Caco-2 (cell line): ENCODE data around the gene LCOR. TPM values are rescaled to one million over a fixed set of nuclear protein-coding genes. Genes with fewer than 3 reads are reported as not detected.
A peak's percentile ranks its signal among the peaks of the same experiment; 100 is the strongest.

ENCODE experiments used
- BruUV-seq: library from RNA; stranded (reverse); fragments of 400-500 nt; replicated peaks from 2 replicates; lab custom pipeline; 2021; lab: Mats Ljungman, UMichigan
- CTCF ChIA-PET: fragments of 300-600 bp; sonication (Branson Sonifier 250); formaldehyde crosslinking; loops from one replicate; lab custom pipeline; 2022; ENCODE audit warnings: antibody characterized with exemption; lab: Charles Lee
- POLR2A ChIA-PET: fragments of 300-600 bp; sonication (Branson Sonifier 250); formaldehyde crosslinking; loops from one replicate; lab custom pipeline; 2022; ENCODE audit warnings: antibody characterized with exemption; lab: Charles Lee
- DNase-seq, 2 experiments: peaks; one replicate each; pipeline versions ENCODE4 v3.0.0 to v3.0.0-alpha.2; 2020 to 2022
- H3K27me3 ChIP-seq: replicated peaks from 2 replicates; pipeline ENCODE4 v1.6.0; 2011; ENCODE audit warnings: low read length; ENCODE audit not compliant: control insufficient read depth, insufficient read depth
- H3K36me3 ChIP-seq: 2 replicates; pipeline ENCODE4 v1.5.1; 2011; ENCODE audit warnings: low read length; ENCODE audit not compliant: control insufficient read depth, insufficient read depth
- H3K4me1 ChIP-seq: fragments of 250-450 bp; sonication (Bioruptor Pico); 2 replicates; pipeline ENCODE4 v1.5.1; 2020; ENCODE audit warnings: mild to moderate bottlenecking
- H3K4me3 ChIP-seq: 2 replicates; pipeline ENCODE4 v1.5.1; 2011; ENCODE audit warnings: low read depth, mild to moderate bottlenecking, control low read depth, low read length
- H3K9me3 ChIP-seq: fragments of 250-450 bp; sonication (Bioruptor Pico); 2 replicates; pipeline ENCODE4 v1.5.1; 2020; ENCODE audit warnings: mild to moderate bottlenecking, moderate library complexity
- H3K27ac Mint-ChIP-seq: one replicate; pipeline ENCODE4 v1.8.0; 2022; ENCODE audit warnings: mixed read lengths; ENCODE audit not compliant: unreplicated experiment
- H3K27me3 Mint-ChIP-seq: one replicate; pipeline ENCODE4 v1.8.0; 2022; ENCODE audit warnings: mixed read lengths; ENCODE audit not compliant: insufficient read depth, unreplicated experiment
- H3K36me3 Mint-ChIP-seq: one replicate; pipeline ENCODE4 v1.8.0; 2022; ENCODE audit warnings: mild to moderate bottlenecking, mixed read lengths; ENCODE audit not compliant: insufficient read depth, unreplicated experiment
- H3K4me1 Mint-ChIP-seq: one replicate; pipeline ENCODE4 v1.8.0; 2022; ENCODE audit warnings: low read depth, mixed read lengths; ENCODE audit not compliant: unreplicated experiment
- H3K4me3 Mint-ChIP-seq: one replicate; pipeline ENCODE4 v1.8.0; 2022; ENCODE audit warnings: mild to moderate bottlenecking, moderate library complexity, mixed read lengths; ENCODE audit not compliant: unreplicated experiment
- H3K9me3 Mint-ChIP-seq: one replicate; pipeline ENCODE4 v1.8.0; 2022; ENCODE audit warnings: mixed read lengths; ENCODE audit not compliant: unreplicated experiment
- intact Hi-C: fragments of 100-400 bp; cut with micrococcal nuclease; formaldehyde crosslinking; loops from one replicate; pipeline ENCODE4 v1.10.0; 2022; ENCODE audit not compliant: unreplicated experiment
- total RNA-seq: library from RNA; stranded (reverse); gene quantifications from 2 replicates; pipeline ENCODE4 v1.2.3, GENCODE V29; 2022
- TF ChIP-seq, protein P1 (sequence below), 2 experiments: fragments of 200-600 bp in 1 of 2; IDR thresholded peaks; 1 replicate in 1 of 2; 2 replicates in 1 of 2; pipeline versions ENCODE4 v1.5.1 to v1.8.0; 2011 to 2022; ENCODE audit warnings: antibody characterized with exemption in 1 of 2, control low read depth in 1 of 2, inconsistent platforms in 1 of 2, low read depth in 1 of 2, low read length in 1 of 2, mild to moderate bottlenecking in 1 of 2, moderate library complexity in 1 of 2; ENCODE audit not compliant: insufficient read depth in 1 of 2, severe bottlenecking in 1 of 2, unreplicated experiment in 1 of 2

Gene LCOR
- total RNA-seq, 1 experiment from 2014 or later: 51.8 TPM

DNA sequence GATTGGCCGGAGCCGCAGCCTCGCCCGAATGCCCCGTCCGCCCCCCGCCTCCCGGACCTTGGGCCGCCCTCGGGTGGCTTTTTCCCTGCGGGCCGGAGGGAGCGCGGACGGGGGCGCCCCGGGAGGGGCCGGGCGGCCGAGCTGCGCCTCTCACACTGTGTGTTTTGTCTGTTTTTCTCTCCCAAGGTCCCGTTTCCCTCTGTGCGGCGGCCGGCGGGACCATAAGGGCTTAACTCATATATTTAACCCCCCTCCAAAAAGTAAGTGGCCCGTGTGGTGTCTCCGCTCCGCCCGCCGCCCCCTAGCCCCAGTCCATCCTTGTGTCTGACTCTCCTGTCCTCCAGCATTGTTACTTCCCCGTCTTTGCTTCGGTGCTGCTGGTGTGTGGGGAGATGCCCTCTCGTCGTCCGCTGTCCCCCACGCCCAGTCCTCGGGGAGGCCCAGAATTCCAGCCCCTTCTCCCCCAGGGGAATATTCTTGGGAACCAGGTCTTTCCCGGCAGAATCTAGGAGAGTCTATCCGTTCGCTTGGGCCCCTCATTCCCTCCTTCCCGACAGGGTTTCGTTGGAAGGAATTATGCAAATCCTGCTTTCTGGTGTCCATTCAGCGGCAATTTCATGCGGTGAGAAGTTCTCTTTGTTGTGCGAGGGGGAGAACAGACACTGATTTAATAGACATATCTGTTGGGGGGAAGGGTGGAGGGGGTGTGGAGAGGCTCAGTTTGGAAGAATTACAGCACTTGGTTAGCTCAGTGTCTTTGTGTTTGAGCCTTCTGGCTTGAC is 1.3 kb downstream of the LCOR start:
- Mint-ChIP-seq H3K27me3 (no peaks in the 10 kb centered on the region), H3K9me3 (no peaks in the 10 kb centered on the region), H3K36me3 (peaks cover 16% of the 10 kb centered on the region), H3K4me3 (peak overlapping the region; percentile 95), H3K27ac (peak overlapping the region; percentile 94), H3K4me1 (peaks cover 23% of the 10 kb centered on the region)
- TF ChIP-seq, protein P1, sequence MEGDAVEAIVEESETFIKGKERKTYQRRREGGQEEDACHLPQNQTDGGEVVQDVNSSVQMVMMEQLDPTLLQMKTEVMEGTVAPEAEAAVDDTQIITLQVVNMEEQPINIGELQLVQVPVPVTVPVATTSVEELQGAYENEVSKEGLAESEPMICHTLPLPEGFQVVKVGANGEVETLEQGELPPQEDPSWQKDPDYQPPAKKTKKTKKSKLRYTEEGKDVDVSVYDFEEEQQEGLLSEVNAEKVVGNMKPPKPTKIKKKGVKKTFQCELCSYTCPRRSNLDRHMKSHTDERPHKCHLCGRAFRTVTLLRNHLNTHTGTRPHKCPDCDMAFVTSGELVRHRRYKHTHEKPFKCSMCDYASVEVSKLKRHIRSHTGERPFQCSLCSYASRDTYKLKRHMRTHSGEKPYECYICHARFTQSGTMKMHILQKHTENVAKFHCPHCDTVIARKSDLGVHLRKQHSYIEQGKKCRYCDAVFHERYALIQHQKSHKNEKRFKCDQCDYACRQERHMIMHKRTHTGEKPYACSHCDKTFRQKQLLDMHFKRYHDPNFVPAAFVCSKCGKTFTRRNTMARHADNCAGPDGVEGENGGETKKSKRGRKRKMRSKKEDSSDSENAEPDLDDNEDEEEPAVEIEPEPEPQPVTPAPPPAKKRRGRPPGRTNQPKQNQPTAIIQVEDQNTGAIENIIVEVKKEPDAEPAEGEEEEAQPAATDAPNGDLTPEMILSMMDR (IDR thresholded peaks at IDR 0.05; ENCODE audit: insufficient read depth in 1 of 2, low read depth in 1 of 2, low read length in 1 of 2, severe bottlenecking in 1 of 2, unreplicated experiment in 1 of 2): no peak
- no peaks in the 10 kb centered on the region for H3K9me3 ChIP-seq
- CTCF ChIA-PET: interaction anchor here (1.2 to 1.9 kb wide), 2 partner anchors 30 to 463 kb away, joined by 3 to 4 read pairs; no protein-coding TSS in a partner anchor
- H3K4me3 ChIP-seq: peak overlapping the region; percentile 98
- peak; percentile 34 to 43 for DNase-seq
- POLR2A ChIA-PET: interaction anchor here (0.6 kb wide), 2 partner anchors 68 to 74 kb away, joined by 3 to 4 read pairs; no protein-coding TSS in a partner anchor
- H3K36me3 ChIP-seq: no peaks in the 10 kb centered on the region
- no peaks in the 10 kb centered on the region for H3K27me3 ChIP-seq
- H3K4me1 ChIP-seq: peaks cover 35% of the 10 kb centered on the region
- no TSS peak for BruUV-seq
- intact Hi-C loops: loop anchor here (1.0 to 5.0 kb wide), 2 partner anchors 31 to 111 kb away; partner anchors contain the start of gene PIK3AP1

DNA sequence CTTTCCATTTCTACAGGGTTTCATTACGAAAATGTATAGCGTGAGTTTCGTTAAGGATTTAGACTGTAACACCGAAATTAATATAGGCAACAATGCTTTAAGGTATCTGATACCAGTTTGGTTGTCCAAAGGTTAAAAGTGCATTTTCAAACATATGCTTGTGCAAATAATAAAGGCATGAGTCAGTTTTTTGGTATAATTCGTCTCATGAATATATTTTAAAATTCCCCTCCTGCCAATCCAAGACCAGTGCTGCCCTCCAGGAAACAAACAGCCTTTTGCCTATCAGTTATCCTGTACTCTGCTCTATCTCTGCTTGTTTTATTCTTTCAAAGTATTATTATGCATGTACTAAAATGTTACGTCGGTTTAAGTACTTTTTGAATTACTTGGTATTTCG is 2.0 kb downstream of the LCOR start:
- Mint-ChIP-seq H3K4me3 (peak overlapping the region; percentile 95), H3K27ac (peak overlapping the region; percentile 94), H3K27me3 (no peaks in the 10 kb centered on the region), H3K9me3 (no peaks in the 10 kb centered on the region), H3K4me1 (peaks cover 23% of the 10 kb centered on the region), H3K36me3 (peaks cover 19% of the 10 kb centered on the region)
- Histone ChIP-seq H3K4me3 (peak overlapping the region; percentile 98), H3K9me3 (no peaks in the 10 kb centered on the region), H3K4me1 (peaks cover 30% of the 10 kb centered on the region), H3K36me3 (no peaks in the 10 kb centered on the region; the same call in 1 of the 2 replicates), H3K27me3 (no peaks in the 10 kb centered on the region)
- intact Hi-C loops: loop anchor here (5.0 kb wide), 1 partner anchor 112 kb away; the partner anchor contains the start of gene PIK3AP1
- no peak for DNase-seq
- TF ChIP-seq, protein P1 (IDR thresholded peaks at IDR 0.05; ENCODE audit: insufficient read depth in 1 of 2, low read depth in 1 of 2, low read length in 1 of 2, severe bottlenecking in 1 of 2, unreplicated experiment in 1 of 2): no peak
- CTCF ChIA-PET: interaction anchor here (1.2 to 1.9 kb wide), 2 partner anchors 30 to 464 kb away, joined by 3 to 4 read pairs; no protein-coding TSS in a partner anchor
- BruUV-seq: TSS peak; percentile 38
- POLR2A ChIA-PET: no interaction called here

DNA sequence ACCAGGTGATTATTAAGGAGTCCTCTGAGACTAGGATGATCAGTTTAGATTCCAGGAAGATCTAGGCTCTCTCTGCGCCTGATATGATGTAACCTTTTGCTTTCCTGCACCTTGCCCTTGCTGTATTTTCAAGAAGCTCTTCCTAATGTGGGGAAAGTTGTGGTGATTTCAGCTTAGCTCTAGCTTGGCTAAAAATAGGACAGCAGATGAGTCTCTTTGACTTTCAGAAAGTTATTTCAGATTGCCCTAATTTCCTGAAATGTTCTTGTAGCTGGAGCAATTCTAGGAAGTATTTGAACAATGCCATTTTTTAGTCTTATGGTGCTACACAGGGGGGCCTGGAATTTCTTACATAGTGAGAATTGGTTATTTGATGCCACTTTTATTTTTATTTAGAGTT is 3.8 kb downstream of the LCOR start:
- peaks cover 33% of the 10 kb centered on the region for H3K4me1 ChIP-seq
- H3K9me3 Mint-ChIP-seq: no peaks in the 10 kb centered on the region
- H3K4me3 Mint-ChIP-seq: peak overlapping the region; percentile 25
- no peaks in the 10 kb centered on the region; the same call in 1 of the 2 replicates for H3K36me3 ChIP-seq
- H3K27ac Mint-ChIP-seq: no peak overlapping the region
- DNase-seq: no peak
- no peaks in the 10 kb centered on the region for H3K27me3 ChIP-seq
- intact Hi-C loops: no loop called here
- no peaks in the 10 kb centered on the region for H3K27me3 Mint-ChIP-seq
- H3K4me3 ChIP-seq: no peak overlapping the region
- peaks cover 30% of the 10 kb centered on the region for H3K4me1 Mint-ChIP-seq
- H3K9me3 ChIP-seq: no peaks in the 10 kb centered on the region
- no TSS peak for BruUV-seq
- TF ChIP-seq, protein P1 (IDR thresholded peaks at IDR 0.05; ENCODE audit: insufficient read depth in 1 of 2, low read depth in 1 of 2, low read length in 1 of 2, severe bottlenecking in 1 of 2, unreplicated experiment in 1 of 2): no peak
- H3K36me3 Mint-ChIP-seq: peaks cover 19% of the 10 kb centered on the region
- POLR2A ChIA-PET: no interaction called here
- CTCF ChIA-PET: interaction anchor here (1.0 kb wide), 1 partner anchor 27 kb away, joined by 3 read pairs; no protein-coding TSS in a partner anchor
